Erythroblast (primary cell): ENCODE data around the gene MYCN.

Experiments used
- GATA1 ChIP-seq: IDR thresholded peaks from 2 replicates; pipeline ENCODE4 v1.6.1; 2011; ENCODE audit warnings: low read depth, mild to moderate bottlenecking, control low read depth, low read length, moderate library complexity
- POLR2A ChIP-seq: IDR thresholded peaks from 2 replicates; pipeline ENCODE4 v1.6.1; 2011; ENCODE audit warnings: mild to moderate bottlenecking, low read length

DNA sequence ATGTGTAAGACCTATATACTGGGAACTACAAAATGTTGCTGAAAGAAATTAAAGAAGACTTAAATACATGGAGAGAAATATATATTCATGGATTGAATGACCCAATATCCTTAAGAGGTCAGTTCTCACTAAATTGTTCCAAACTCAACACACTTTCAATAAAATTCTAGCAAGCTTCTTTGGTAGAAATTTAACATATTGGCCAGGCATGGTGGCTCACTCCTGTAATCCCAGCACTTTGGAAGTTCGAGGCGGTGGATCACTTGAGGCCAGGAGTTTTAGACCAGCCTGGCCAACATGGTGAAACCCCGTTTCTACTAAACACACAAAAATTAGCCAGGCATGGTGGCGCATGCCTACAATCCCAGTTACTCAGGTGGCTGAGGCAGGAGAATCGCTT is 33.6 kb upstream of the MYCN start:
- TF ChIP-seq POLR2A (no peak), GATA1 (no peak)
